ENCODE measurements around the gene OPN3.

DNA sequence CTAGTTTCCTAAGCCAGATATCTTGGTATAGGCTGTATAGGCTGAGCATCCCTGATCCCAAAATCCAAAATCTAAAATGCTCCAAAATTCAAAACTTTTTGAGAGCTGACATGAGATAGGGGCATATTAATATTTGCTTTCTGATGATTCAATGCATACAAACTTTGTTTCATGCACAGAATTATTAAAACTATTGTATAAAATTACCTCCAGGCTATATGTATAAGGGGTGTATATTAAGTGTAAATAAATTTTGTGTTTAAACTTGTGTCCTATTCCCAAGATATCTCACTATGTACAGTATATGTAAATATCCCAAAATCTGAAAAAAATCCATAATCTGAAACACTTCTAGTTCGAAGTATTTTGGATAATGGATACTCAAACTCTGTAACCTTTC, 14.5 kb upstream of the OPN3 start:
- TF ChIP-seq CTCF (IDR thresholded peaks at IDR 0.05; ENCODE audit: low read depth, low read length, missing input control) (no peak), TAF1 (conservative IDR thresholded peaks at IDR 0.05) (no peak), FOXA1 (IDR thresholded peaks at IDR 0.05) (no peak), RAD21 (IDR thresholded peaks at IDR 0.05) (no peak), HNF4A (conservative IDR thresholded peaks at IDR 0.05) (no peak), JUND (IDR thresholded peaks at IDR 0.05) (no peak), GABPA (IDR thresholded peaks at IDR 0.05 in 1 of 2, conservative IDR thresholded peaks at IDR 0.05 in 1 of 2) (no peak), EGR1 (IDR thresholded peaks at IDR 0.05; ENCODE audit: low read depth in 2 of 2) (no peak), ATF3 (IDR thresholded peaks at IDR 0.05) (no peak), HNF4G (IDR thresholded peaks at IDR 0.05) (no peak)
- TF ChIP-seq, protein P1, sequence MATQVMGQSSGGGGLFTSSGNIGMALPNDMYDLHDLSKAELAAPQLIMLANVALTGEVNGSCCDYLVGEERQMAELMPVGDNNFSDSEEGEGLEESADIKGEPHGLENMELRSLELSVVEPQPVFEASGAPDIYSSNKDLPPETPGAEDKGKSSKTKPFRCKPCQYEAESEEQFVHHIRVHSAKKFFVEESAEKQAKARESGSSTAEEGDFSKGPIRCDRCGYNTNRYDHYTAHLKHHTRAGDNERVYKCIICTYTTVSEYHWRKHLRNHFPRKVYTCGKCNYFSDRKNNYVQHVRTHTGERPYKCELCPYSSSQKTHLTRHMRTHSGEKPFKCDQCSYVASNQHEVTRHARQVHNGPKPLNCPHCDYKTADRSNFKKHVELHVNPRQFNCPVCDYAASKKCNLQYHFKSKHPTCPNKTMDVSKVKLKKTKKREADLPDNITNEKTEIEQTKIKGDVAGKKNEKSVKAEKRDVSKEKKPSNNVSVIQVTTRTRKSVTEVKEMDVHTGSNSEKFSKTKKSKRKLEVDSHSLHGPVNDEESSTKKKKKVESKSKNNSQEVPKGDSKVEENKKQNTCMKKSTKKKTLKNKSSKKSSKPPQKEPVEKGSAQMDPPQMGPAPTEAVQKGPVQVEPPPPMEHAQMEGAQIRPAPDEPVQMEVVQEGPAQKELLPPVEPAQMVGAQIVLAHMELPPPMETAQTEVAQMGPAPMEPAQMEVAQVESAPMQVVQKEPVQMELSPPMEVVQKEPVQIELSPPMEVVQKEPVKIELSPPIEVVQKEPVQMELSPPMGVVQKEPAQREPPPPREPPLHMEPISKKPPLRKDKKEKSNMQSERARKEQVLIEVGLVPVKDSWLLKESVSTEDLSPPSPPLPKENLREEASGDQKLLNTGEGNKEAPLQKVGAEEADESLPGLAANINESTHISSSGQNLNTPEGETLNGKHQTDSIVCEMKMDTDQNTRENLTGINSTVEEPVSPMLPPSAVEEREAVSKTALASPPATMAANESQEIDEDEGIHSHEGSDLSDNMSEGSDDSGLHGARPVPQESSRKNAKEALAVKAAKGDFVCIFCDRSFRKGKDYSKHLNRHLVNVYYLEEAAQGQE (IDR thresholded peaks at IDR 0.05), result no peak
